CD4-positive, alpha-beta T cell treated with Interleukin-12 subunit alpha and Interleukin-12 subunit beta, for 1 hour (primary cell): Measurements from ENCODE around the gene RANBP10.
A peak's percentile ranks its signal among the peaks of the same experiment; 100 is the strongest.

Source experiments
- DNase-seq: peaks from one replicate; pipeline ENCODE4 v3.0.0-alpha.2; 2020

Gene RANBP10

GRCh38 chr16:67736858-67737257 lies 69.5 kb downstream of the RANBP10 start:
- DNase-seq: no peak

GRCh38 chr16:67734731-67735201 lies 71.6 kb downstream of the RANBP10 start:
- DNase-seq: no peak

GRCh38 chr16:67733734-67734470 lies 72.5 kb downstream of the RANBP10 start:
- no peak for DNase-seq

- DNase-seq: no peak
Measured at GRCh38 chr16:67731753-67732095, 74.6 kb downstream of the RANBP10 start.

GRCh38 chr16:67731071-67731752 lies 75.1 kb downstream of the RANBP10 start:
- no peak for DNase-seq

GRCh38 chr16:67730326-67730725 lies 76.0 kb downstream of the RANBP10 start:
- no peak for DNase-seq

GRCh38 chr16:67729636-67730248 lies 76.6 kb downstream of the RANBP10 start:
- DNase-seq: no peak

- DNase-seq: no peak
Measured at GRCh38 chr16:67727521-67728485, 78.6 kb downstream of the RANBP10 start.

- DNase-seq: no peak
Measured at GRCh38 chr16:67726106-67727034, 80.0 kb downstream of the RANBP10 start.

GRCh38 chr16:67723911-67724305 lies 82.5 kb downstream of the RANBP10 start:
- DNase-seq: no peak

GRCh38 chr16:67723151-67723910 lies 83.0 kb downstream of the RANBP10 start:
- no peak for DNase-seq

GRCh38 chr16:67720236-67720635 lies 86.1 kb downstream of the RANBP10 start:
- DNase-seq: no peak

- peak; percentile 27 for DNase-seq
Measured at GRCh38 chr16:67719778-67720144, 86.6 kb downstream of the RANBP10 start.

GRCh38 chr16:67719048-67719777 lies 87.1 kb downstream of the RANBP10 start, which contains the start of gene GFOD2:
TSS of gene GFOD2 (minus strand) at chr16:67719316. CDS start at chr16:67685715, 33,601 bp downstream.
- peak; percentile 98 for DNase-seq

- peak; percentile 7 for DNase-seq
Measured at GRCh38 chr16:67718668-67719047, 87.7 kb downstream of the RANBP10 start.

- no peak for DNase-seq
Measured at GRCh38 chr16:67716097-67716496, 90.3 kb downstream of the RANBP10 start.

- DNase-seq: no peak
Measured at GRCh38 chr16:67714522-67714921, 91.8 kb downstream of the RANBP10 start.

- DNase-seq: no peak
Measured at GRCh38 chr16:67713647-67714273, 92.6 kb downstream of the RANBP10 start.

GRCh38 chr16:67710607-67711006 lies 95.8 kb downstream of the RANBP10 start:
- DNase-seq: no peak

- DNase-seq: no peak
Measured at GRCh38 chr16:67709050-67709449, 97.3 kb downstream of the RANBP10 start.
